Inferior parietal cortex (tissue), 1 donor: ENCODE results near the gene GALT.

Experiments
- DNase-seq: peaks from one replicate; pipeline ENCODE4 v3.0.0-alpha.2; 2016; ENCODE audit errors: extremely low spot score

The GALT gene

GRCh38 chr9:34684145-34684544, 37.7 kb downstream of the GALT start:
- no peak for DNase-seq

- DNase-seq, result no peak
These were observed 38.3 kb downstream of the GALT start for GRCh38 chr9:34684816-34685215.

- no peak for DNase-seq
These were observed 39.1 kb downstream of the GALT start for GRCh38 chr9:34685591-34685990.

GRCh38 chr9:34686231-34686630, 39.8 kb downstream of the GALT start:
- no peak for DNase-seq

- DNase-seq, result no peak
These were observed 40.3 kb downstream of the GALT start for GRCh38 chr9:34686732-34687131.

- no peak for DNase-seq
These were observed 41.0 kb downstream of the GALT start for GRCh38 chr9:34687276-34688030.

GRCh38 chr9:34688329-34689115, 42.0 kb downstream of the GALT start:
- DNase-seq, result no peak

- no peak for DNase-seq
These were observed 42.6 kb downstream of the GALT start for GRCh38 chr9:34689116-34689470.

GRCh38 chr9:34689512-34689911, 43.0 kb downstream of the GALT start:
- DNase-seq, result no peak

GRCh38 chr9:34690983-34691935, 44.8 kb downstream of the GALT start, which contains the start of gene CCL19:
Gene CCL19 (minus strand): TSS chr9:34691276. CDS start chr9:34691139, 137 bp downstream.
- no peak for DNase-seq

- no peak for DNase-seq
These were observed 45.5 kb downstream of the GALT start for GRCh38 chr9:34691936-34692315.

GRCh38 chr9:34693560-34693959, 47.1 kb downstream of the GALT start:
- DNase-seq, result no peak

GRCh38 chr9:34694811-34695210, 48.3 kb downstream of the GALT start:
- DNase-seq, result no peak
